GM19324 (cell line): Measurements from ENCODE around the gene SLC9C2.
A peak's percentile ranks its signal among the peaks of the same experiment; 100 is the strongest.
"Not testable (repeated sequence)": the region's sequence is repeated elsewhere in the genome, so short reads cannot be mapped to it uniquely, and the experiment has no call there.

ENCODE experiments used
- ATAC-seq: cut with Tn5 transposase; IDR thresholded peaks from one replicate; pipeline ENCODE4 v1.9.1; 2021; ENCODE audit warnings: mild to moderate bottlenecking, moderate library complexity; ENCODE audit not compliant: unreplicated experiment, low FRiP score

The SLC9C2 gene

GRCh38 chr1:173603056-173603591 is at the start of gene SLC9C2:
Gene SLC9C2 (minus strand): TSS chr1:173603072. CDS start chr1:173601776, 1,296 bp downstream.
- no peak for ATAC-seq

- ATAC-seq: no peak
Observed at GRCh38 chr1:173648880-173649605, 46.2 kb upstream of the SLC9C2 start.

GRCh38 chr1:173646656-173647055 is 43.8 kb upstream of the SLC9C2 start:
- no peak for ATAC-seq

- not testable (repeated sequence) for ATAC-seq
Observed at GRCh38 chr1:173642450-173643139, 39.7 kb upstream of the SLC9C2 start.

GRCh38 chr1:173639102-173639501 is 36.2 kb upstream of the SLC9C2 start:
- ATAC-seq: no peak

GRCh38 chr1:173638043-173639021 is 35.5 kb upstream of the SLC9C2 start:
- no peak for ATAC-seq

- ATAC-seq: not testable (repeated sequence)
Observed at GRCh38 chr1:173637236-173638042, 34.6 kb upstream of the SLC9C2 start.

GRCh38 chr1:173635116-173635515 is 32.2 kb upstream of the SLC9C2 start, which contains the start of gene TEX50:
Gene TEX50 (plus strand): TSS chr1:173635338. CDS start chr1:173635522, 184 bp downstream.
- no peak for ATAC-seq

GRCh38 chr1:173628888-173629287 is 26.0 kb upstream of the SLC9C2 start:
- ATAC-seq: no peak

GRCh38 chr1:173627269-173627668 is 24.4 kb upstream of the SLC9C2 start:
- no peak for ATAC-seq

GRCh38 chr1:173616859-173617258 is 14.0 kb upstream of the SLC9C2 start:
- ATAC-seq: no peak

- ATAC-seq: not testable (repeated sequence)
Observed at GRCh38 chr1:173613086-173613485, 10.2 kb upstream of the SLC9C2 start.

- ATAC-seq: no peak
Observed at GRCh38 chr1:173608503-173609216, 5.8 kb upstream of the SLC9C2 start.

- peak; percentile 61 for ATAC-seq
Observed at GRCh38 chr1:173601588-173601987, 1.3 kb downstream of the SLC9C2 start.

- no peak for ATAC-seq
Observed at GRCh38 chr1:173596097-173596825, 6.6 kb downstream of the SLC9C2 start.

GRCh38 chr1:173591138-173591537 is 11.7 kb downstream of the SLC9C2 start:
- ATAC-seq: not testable (repeated sequence)

GRCh38 chr1:173590557-173590956 is 12.3 kb downstream of the SLC9C2 start:
- ATAC-seq: no peak

GRCh38 chr1:173581383-173582079 is 21.3 kb downstream of the SLC9C2 start:
- no peak for ATAC-seq
